ENCODE results near the gene FRMPD3.

The FRMPD3 gene

DNA sequence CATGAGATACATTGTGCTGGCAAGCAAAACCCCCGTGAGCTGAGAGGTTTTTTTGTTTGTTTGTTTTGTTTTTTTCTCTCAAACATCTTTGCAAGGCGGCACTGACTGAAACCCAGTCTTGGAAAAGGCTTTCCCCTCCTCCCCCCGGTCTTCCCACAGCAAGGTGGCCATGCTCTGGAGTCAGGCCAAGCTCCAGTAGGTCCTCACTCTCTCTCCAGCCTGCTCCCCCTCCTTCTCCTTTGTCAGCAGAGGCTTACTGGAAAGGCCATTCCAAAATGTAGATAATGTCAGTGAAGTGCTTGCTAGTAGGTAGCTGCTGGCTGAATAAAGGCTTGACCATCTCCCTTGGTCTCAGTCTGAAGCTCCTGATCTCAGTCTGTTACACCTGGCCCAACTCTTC lies 32.6 kb downstream of the FRMPD3 start:
- DNase-seq, result no peak

DNA sequence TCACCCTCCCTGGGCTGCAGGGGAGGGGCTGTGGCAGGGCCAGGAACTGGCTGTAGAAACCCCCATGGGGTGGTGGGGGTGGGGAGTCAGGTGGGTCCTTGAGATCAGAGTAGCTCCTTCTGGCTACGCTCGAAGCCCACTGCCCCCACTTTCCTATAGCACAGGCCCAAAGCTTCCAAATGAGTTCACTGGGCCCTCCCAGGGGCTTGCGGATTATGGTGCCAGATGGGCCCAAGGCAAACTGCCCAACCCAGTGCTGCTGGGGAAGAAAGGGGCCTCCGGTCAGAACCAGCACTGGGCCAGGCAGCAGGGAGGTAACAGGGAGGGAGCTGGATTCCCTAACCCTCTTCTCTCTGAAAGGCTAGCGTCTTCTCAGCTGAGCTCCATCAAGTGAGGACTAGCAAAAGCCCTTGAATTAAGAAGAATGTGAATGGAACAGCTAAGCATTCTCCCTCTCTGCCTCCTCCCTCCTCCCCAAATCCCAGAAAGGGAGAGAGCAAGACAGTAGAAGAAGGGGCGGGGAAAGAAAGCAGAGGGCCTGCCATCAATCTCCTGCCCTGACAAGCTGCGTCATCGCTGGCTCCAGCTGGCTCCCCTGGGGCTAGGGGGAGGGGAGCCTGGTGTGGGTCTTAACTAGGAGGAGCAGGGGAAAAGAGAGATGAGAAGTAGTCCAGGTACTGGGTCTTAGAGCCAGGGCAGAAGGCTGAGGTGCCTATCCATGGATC lies 34.7 kb downstream of the FRMPD3 start:
- peak; percentile 87 for DNase-seq

DNA sequence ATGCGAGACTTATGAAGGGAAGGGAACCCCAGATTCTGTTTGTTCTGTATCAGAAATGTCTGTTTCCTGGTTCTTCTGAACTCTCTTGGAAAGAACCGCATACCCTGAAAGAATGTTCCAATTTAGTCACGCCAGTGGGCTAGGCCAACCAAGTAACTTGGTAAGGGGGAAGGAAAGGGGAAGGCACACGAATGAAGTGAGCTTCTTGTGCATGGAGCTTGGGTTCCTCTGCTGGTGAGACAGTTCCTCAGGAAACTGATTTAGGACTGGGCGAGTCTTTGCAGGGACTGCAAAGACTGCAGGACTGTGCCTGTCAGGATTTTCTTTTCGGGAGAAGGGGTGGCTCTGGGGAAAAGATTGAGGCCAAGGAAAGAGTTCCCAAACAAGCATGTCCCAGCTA lies 35.6 kb downstream of the FRMPD3 start:
- no peak for DNase-seq

DNA sequence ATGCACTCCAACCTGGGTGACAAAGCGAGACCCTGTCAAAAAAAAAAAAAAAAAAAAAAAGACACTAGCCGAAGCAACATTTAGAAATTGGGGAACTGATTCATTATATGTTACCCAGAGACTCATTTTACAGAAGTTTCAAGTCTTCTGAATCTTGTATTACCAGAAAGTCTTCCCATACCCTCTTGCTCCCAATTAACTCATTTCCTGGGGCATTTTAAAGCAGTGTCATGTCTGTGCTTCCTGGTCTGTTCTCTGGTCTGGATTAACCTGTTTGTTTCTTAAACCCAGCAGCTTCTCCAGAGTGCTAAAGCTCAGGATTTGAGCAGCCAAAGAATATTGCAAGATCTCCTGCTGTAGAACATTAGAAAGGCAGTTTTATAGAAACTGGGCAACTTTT lies 43.7 kb downstream of the FRMPD3 start:
- no peak for DNase-seq

DNA sequence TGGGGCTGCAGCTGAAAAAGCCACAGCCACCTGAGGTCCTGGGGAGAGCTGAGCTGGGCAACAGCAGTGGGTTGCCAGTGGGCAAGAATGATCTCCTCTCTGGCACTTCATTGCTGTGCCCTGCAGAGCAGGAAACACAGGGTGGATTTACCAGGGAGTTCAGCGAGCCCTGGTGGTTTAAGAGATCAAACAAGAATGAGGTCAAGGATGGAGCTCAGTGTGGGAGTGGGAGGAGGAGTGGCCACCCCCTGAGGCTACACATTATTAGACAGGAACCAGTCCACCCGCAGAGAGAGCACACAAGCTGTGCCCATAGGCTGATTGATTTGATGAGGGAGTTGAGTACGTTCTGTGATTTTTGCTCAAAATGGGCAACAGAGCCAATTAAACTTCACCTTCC lies 47.3 kb downstream of the FRMPD3 start:
- DNase-seq, result no peak

All from NCI-H1436 (cell line).